Activated CD4-positive, alpha-beta memory T cell treated with anti-CD3 and anti-CD28 coated beads for 36 hours (primary cell): ENCODE measurements around the gene TNC. TPM values are rescaled to one million over a fixed set of nuclear protein-coding genes. Genes with fewer than 3 reads are reported as not detected.

ENCODE experiments used
- CTCF ChIA-PET: fragments of 350-600 bp; sonication (Branson Sonifier 250); formaldehyde crosslinking; loops from one replicate; lab custom pipeline; 2021; ENCODE audit warnings: antibody characterized with exemption, inconsistent platforms; lab: Charles Lee
- POLR2A ChIA-PET: fragments of 350-600 bp; sonication (Branson Sonifier 250); formaldehyde crosslinking; loops from one replicate; lab custom pipeline; 2021; ENCODE audit warnings: antibody characterized with exemption; lab: Charles Lee
- DNase-seq: peaks from one replicate; pipeline ENCODE4 v3.0.0-alpha.2; 2020
- H3K27ac Mint-ChIP-seq: one replicate; pipeline ENCODE4 v1.8.0; 2021; ENCODE audit warnings: mixed read lengths
- H3K27me3 Mint-ChIP-seq: one replicate; pipeline ENCODE4 v1.8.0; 2021; ENCODE audit warnings: mixed read lengths
- H3K36me3 Mint-ChIP-seq: one replicate; pipeline ENCODE4 v1.8.0; 2021; ENCODE audit warnings: mixed read lengths
- H3K4me1 Mint-ChIP-seq: one replicate; pipeline ENCODE4 v1.8.0; 2021; ENCODE audit warnings: low read depth, mixed read lengths
- H3K4me3 Mint-ChIP-seq: one replicate; pipeline ENCODE4 v1.8.0; 2021; ENCODE audit warnings: mild to moderate bottlenecking, mixed read lengths
- H3K9me3 Mint-ChIP-seq: one replicate; pipeline ENCODE4 v1.8.0; 2021; ENCODE audit warnings: mixed read lengths
- intact Hi-C: fragments of 100-400 bp; cut with micrococcal nuclease; formaldehyde crosslinking; loops from one replicate; pipeline ENCODE4 v1.15.1; 2023
- total RNA-seq, 2 experiments: library from RNA; stranded (reverse); gene quantifications; one replicate each; pipeline ENCODE4 v1.2.3, GENCODE V29; 2021

The TNC gene
- total RNA-seq, 2 experiments from 2014 or later = 0.52 to 1.2 TPM

- DNase-seq = no peak
- H3K27ac Mint-ChIP-seq = no peak overlapping the region
- intact Hi-C loops = no loop called here
- POLR2A ChIA-PET = no interaction called here
- H3K4me3 Mint-ChIP-seq = no peak overlapping the region
- H3K27me3 Mint-ChIP-seq = peaks cover 3% of the 10 kb centered on the region
- CTCF ChIA-PET = interaction anchor here (1.2 kb wide), 1 partner anchor 243 kb away, joined by 4 read pairs; no protein-coding TSS in a partner anchor
- H3K36me3 Mint-ChIP-seq = no peaks in the 10 kb centered on the region
- H3K9me3 Mint-ChIP-seq = no peaks in the 10 kb centered on the region
- no peaks in the 10 kb centered on the region for H3K4me1 Mint-ChIP-seq
These were observed 136.9 kb downstream of the TNC start for GRCh38 chr9:114981063-114981462.

- ChIA-PET CTCF (no interaction called here), POLR2A (interaction anchor here (0.5 kb wide), 1 partner anchor 44 kb away, joined by 3 read pairs; no protein-coding TSS in a partner anchor)
- DNase-seq = no peak
- Mint-ChIP-seq H3K27me3 (no peaks in the 10 kb centered on the region), H3K9me3 (no peaks in the 10 kb centered on the region), H3K36me3 (peaks cover 3% of the 10 kb centered on the region), H3K27ac (no peak overlapping the region), H3K4me3 (no peak overlapping the region), H3K4me1 (peaks cover 15% of the 10 kb centered on the region)
- intact Hi-C loops = no loop called here
These were observed 144.7 kb downstream of the TNC start for GRCh38 chr9:114973216-114973615.

- no peak for DNase-seq
- Mint-ChIP-seq H3K4me1 (peaks cover 21% of the 10 kb centered on the region), H3K27ac (no peak overlapping the region), H3K4me3 (no peak overlapping the region), H3K9me3 (no peaks in the 10 kb centered on the region), H3K27me3 (no peaks in the 10 kb centered on the region), H3K36me3 (peaks cover 3% of the 10 kb centered on the region)
- POLR2A ChIA-PET = no interaction called here
- intact Hi-C loops = no loop called here
- CTCF ChIA-PET = interaction anchor here (0.8 kb wide), 1 partner anchor 12 kb away, joined by 3 read pairs; no protein-coding TSS in a partner anchor
These were observed 145.3 kb downstream of the TNC start for GRCh38 chr9:114972510-114973136.

Other genes starting within 250 kb of the TNC start
- gene TNFSF8, start 187.6 kb downstream of the TNC start, total RNA-seq = 10 to 100 TPM; 37.9 to 38.7 TPM